WTC11 (cell line): Measurements from ENCODE around the gene ACYP1. TPM values are rescaled to one million over a fixed set of nuclear protein-coding genes. Genes with fewer than 3 reads are reported as not detected.

Source experiments
- ATAC-seq: fragments of 200-7000 bp; cut with Tn5 transposase; 2 replicates; pipeline ENCODE4 v1.10.0; 2021; ENCODE audit warnings: mild to moderate bottlenecking, moderate library complexity
- CTCF ChIA-PET: fragments of 300-600 bp; sonication (Branson Sonifier 250); formaldehyde crosslinking; loops from one replicate; lab custom pipeline; 2021; ENCODE audit warnings: antibody characterized with exemption; lab: Charles Lee
- POLR2A ChIA-PET: fragments of 350-600 bp; sonication (Branson Sonifier 250); formaldehyde crosslinking; loops from one replicate; lab custom pipeline; 2021; ENCODE audit warnings: antibody characterized with exemption; lab: Charles Lee
- DNase-seq: peaks from one replicate; pipeline ENCODE4 v3.0.0; 2021; ENCODE audit warnings: low spot score
- H3K27ac Mint-ChIP-seq: 2 replicates; pipeline ENCODE4 v1.8.0; 2021; ENCODE audit warnings: mixed read lengths
- H3K27me3 Mint-ChIP-seq: 2 replicates; pipeline ENCODE4 v1.8.0; 2021; ENCODE audit warnings: low read depth, mild to moderate bottlenecking, moderate library complexity, mixed read lengths
- H3K36me3 Mint-ChIP-seq: 2 replicates; pipeline ENCODE4 v1.8.0; 2021; ENCODE audit warnings: mixed read lengths
- H3K4me1 Mint-ChIP-seq: 2 replicates; pipeline ENCODE4 v1.8.0; 2022; ENCODE audit warnings: mixed read lengths
- H3K4me3 Mint-ChIP-seq: 2 replicates; pipeline ENCODE4 v1.8.0; 2021; ENCODE audit warnings: mild to moderate bottlenecking, moderate library complexity, mixed read lengths
- H3K9me3 Mint-ChIP-seq: 2 replicates; pipeline ENCODE4 v1.8.0; 2021; ENCODE audit warnings: mixed read lengths
- CBFB ChIP-seq: sonication (generic); formaldehyde crosslinking; IDR thresholded peaks from 2 replicates; pipeline ENCODE4 v1.8.1; 2022; ENCODE audit warnings: mild to moderate bottlenecking, low read depth, missing genetic modification reagents
- E2F1 ChIP-seq: sonication (generic); formaldehyde crosslinking; IDR thresholded peaks from 2 replicates; pipeline ENCODE4 v1.8.0; 2022; ENCODE audit warnings: mild to moderate bottlenecking, missing genetic modification reagents
- ETV6 ChIP-seq: sonication (generic); formaldehyde crosslinking; IDR thresholded peaks from 2 replicates; pipeline ENCODE4 v1.8.1; 2022; ENCODE audit warnings: mild to moderate bottlenecking, missing genetic modification reagents
- FOXK1 ChIP-seq: sonication (generic); formaldehyde crosslinking; IDR thresholded peaks from 2 replicates; pipeline ENCODE4 v1.8.0; 2022; ENCODE audit warnings: mild to moderate bottlenecking, moderate library complexity, missing genetic modification reagents
- FOXP1 ChIP-seq: sonication (generic); formaldehyde crosslinking; IDR thresholded peaks from 2 replicates; pipeline ENCODE4 v1.8.0; 2022; ENCODE audit warnings: missing genetic modification reagents, mild to moderate bottlenecking, moderate library complexity, borderline replicate concordance
- FOXP4 ChIP-seq: sonication (generic); formaldehyde crosslinking; IDR thresholded peaks from 2 replicates; pipeline ENCODE4 v1.8.0; 2022; ENCODE audit warnings: mild to moderate bottlenecking, missing genetic modification reagents
- KAT7 ChIP-seq: sonication (generic); formaldehyde crosslinking; IDR thresholded peaks from 2 replicates; pipeline ENCODE4 v1.8.1; 2023; ENCODE audit warnings: missing genetic modification reagents, mild to moderate bottlenecking, borderline replicate concordance
- NR3C1 ChIP-seq: sonication (generic); formaldehyde crosslinking; conservative IDR thresholded peaks from 2 replicates; pipeline ENCODE4 v1.8.1; 2023; ENCODE audit warnings: low read depth, mild to moderate bottlenecking, missing genetic modification reagents
- OVOL2 ChIP-seq: fragments of 250-450 bp; sonication (Bioruptor Pico); IDR thresholded peaks from 2 replicates; pipeline ENCODE4 v1.9.0; 2021; ENCODE audit warnings: mild to moderate bottlenecking, borderline replicate concordance
- SMAD4 ChIP-seq: sonication (generic); formaldehyde crosslinking; IDR thresholded peaks from 2 replicates; pipeline ENCODE4 v1.8.0; 2022; ENCODE audit warnings: mild to moderate bottlenecking, missing genetic modification reagents
- USF1 ChIP-seq: sonication (generic); formaldehyde crosslinking; IDR thresholded peaks from 2 replicates; pipeline ENCODE4 v1.8.0; 2022; ENCODE audit warnings: mild to moderate bottlenecking, missing genetic modification reagents
- ZNF138 ChIP-seq: sonication (generic); formaldehyde crosslinking; conservative IDR thresholded peaks from 2 replicates; pipeline ENCODE4 v1.8.1; 2022; ENCODE audit warnings: mild to moderate bottlenecking, moderate library complexity, missing genetic modification reagents
- ZNF232 ChIP-seq: sonication (generic); formaldehyde crosslinking; IDR thresholded peaks from 2 replicates; pipeline ENCODE4 v1.8.0; 2022; ENCODE audit warnings: mild to moderate bottlenecking, missing genetic modification reagents
- ZNF263 ChIP-seq: sonication (generic); formaldehyde crosslinking; IDR thresholded peaks from 2 replicates; pipeline ENCODE4 v1.8.1; 2022; ENCODE audit warnings: low read depth, mild to moderate bottlenecking, moderate library complexity, missing genetic modification reagents
- ZNF416 ChIP-seq: fragments of 250-450 bp; sonication (Bioruptor Pico); IDR thresholded peaks from 2 replicates; pipeline ENCODE4 v1.9.0; 2021; ENCODE audit warnings: mild to moderate bottlenecking, inconsistent platforms
- ZNF423 ChIP-seq: fragments of 250-450 bp; sonication (Bioruptor Pico); IDR thresholded peaks from 2 replicates; pipeline ENCODE4 v2.1.2; 2022; ENCODE audit warnings: mild to moderate bottlenecking, moderate library complexity
- ZNF532 ChIP-seq: fragments of 250-450 bp; sonication (Bioruptor Pico); IDR thresholded peaks from 2 replicates; pipeline ENCODE4 v1.9.0; 2021; ENCODE audit warnings: mild to moderate bottlenecking, borderline replicate concordance
- total RNA-seq: library from RNA; stranded (reverse); gene quantifications from 3 replicates; pipeline ENCODE4 v1.2.3, GENCODE V29; 2021
- TF ChIP-seq, protein P1 (sequence below): sonication (generic); formaldehyde crosslinking; IDR thresholded peaks from 2 replicates; pipeline ENCODE4 v1.8.1; 2022; ENCODE audit warnings: low read depth, mild to moderate bottlenecking, moderate library complexity, missing genetic modification reagents, borderline replicate concordance
- TF ChIP-seq, protein P2 (sequence below): sonication (generic); formaldehyde crosslinking; conservative IDR thresholded peaks from 2 replicates; pipeline ENCODE4 v1.8.1; 2022; ENCODE audit warnings: mild to moderate bottlenecking, missing genetic modification reagents
- TF ChIP-seq, protein P3 (sequence below): sonication (generic); formaldehyde crosslinking; IDR thresholded peaks from 2 replicates; pipeline ENCODE4 v1.8.1; 2022; ENCODE audit warnings: mild to moderate bottlenecking, moderate library complexity, missing genetic modification reagents

The ACYP1 gene
- total RNA-seq, 1 experiment from 2014 or later: 26.6 TPM

DNA sequence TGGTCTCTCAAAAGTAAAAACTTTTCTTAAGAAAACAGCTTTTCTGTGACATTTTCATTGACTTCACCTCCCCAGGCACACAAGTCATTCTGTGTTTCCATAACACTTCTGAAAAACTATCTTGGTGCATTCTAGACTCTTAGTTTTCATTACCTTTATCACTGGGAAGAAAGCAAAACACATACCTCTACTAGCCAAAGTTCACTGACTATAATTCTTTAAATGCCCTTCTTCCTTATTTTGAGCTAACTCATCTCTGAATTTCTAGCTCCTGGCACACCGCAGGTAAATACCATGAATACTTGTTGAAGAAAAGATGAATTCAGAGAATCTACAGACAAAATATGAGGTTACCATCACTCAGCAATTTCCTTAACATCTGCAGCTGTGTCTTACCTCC, 33.7 kb downstream of the ACYP1 start:
- H3K27ac Mint-ChIP-seq: no peak overlapping the region
- POLR2A ChIA-PET: no interaction called here
- H3K27me3 Mint-ChIP-seq: no peaks in the 10 kb centered on the region
- H3K36me3 Mint-ChIP-seq: peaks cover 13% of the 10 kb centered on the region
- DNase-seq: no peak
- TF ChIP-seq OVOL2 (CRISPR knock-in tag) (no peak), ZNF263 (no peak), E2F1 (CRISPR knock-in tag) (no peak), USF1 (no peak), ETV6 (CRISPR knock-in tag) (no peak), KAT7 (no peak), SMAD4 (CRISPR knock-in tag) (no peak), FOXK1 (CRISPR knock-in tag) (no peak), NR3C1 (no peak), ZNF232 (CRISPR knock-in tag) (no peak), ZNF532 (CRISPR knock-in tag) (no peak), CBFB (no peak), FOXP1 (no peak), FOXP4 (CRISPR knock-in tag) (no peak), ZNF423 (CRISPR knock-in tag) (no peak), ZNF138 (CRISPR knock-in tag) (no peak), ZNF416 (no peak)
- TF ChIP-seq, protein P1, sequence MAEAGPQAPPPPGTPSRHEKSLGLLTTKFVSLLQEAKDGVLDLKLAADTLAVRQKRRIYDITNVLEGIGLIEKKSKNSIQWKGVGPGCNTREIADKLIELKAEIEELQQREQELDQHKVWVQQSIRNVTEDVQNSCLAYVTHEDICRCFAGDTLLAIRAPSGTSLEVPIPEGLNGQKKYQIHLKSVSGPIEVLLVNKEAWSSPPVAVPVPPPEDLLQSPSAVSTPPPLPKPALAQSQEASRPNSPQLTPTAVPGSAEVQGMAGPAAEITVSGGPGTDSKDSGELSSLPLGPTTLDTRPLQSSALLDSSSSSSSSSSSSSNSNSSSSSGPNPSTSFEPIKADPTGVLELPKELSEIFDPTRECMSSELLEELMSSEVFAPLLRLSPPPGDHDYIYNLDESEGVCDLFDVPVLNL (CRISPR knock-in tag): no peak
- TF ChIP-seq, protein P2, sequence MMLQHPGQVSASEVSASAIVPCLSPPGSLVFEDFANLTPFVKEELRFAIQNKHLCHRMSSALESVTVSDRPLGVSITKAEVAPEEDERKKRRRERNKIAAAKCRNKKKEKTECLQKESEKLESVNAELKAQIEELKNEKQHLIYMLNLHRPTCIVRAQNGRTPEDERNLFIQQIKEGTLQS (CRISPR knock-in tag): no peak
- TF ChIP-seq, protein P3, sequence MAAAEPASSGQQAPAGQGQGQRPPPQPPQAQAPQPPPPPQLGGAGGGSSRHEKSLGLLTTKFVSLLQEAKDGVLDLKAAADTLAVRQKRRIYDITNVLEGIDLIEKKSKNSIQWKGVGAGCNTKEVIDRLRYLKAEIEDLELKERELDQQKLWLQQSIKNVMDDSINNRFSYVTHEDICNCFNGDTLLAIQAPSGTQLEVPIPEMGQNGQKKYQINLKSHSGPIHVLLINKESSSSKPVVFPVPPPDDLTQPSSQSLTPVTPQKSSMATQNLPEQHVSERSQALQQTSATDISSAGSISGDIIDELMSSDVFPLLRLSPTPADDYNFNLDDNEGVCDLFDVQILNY (CRISPR knock-in tag): no peak
- TF ChIP-seq, all 79 proteins: peak for 0
- Mint-ChIP-seq H3K4me3 (no peak overlapping the region), H3K9me3 (no peaks in the 10 kb centered on the region), H3K4me1 (no peaks in the 10 kb centered on the region)
- ATAC-seq: no peak
- CTCF ChIA-PET: interaction anchor here (1.3 kb wide), 1 partner anchor 85 kb away, joined by 4 read pairs; no protein-coding TSS in a partner anchor
